K562 (cell line): ENCODE data around the gene DUOX2. TPM values are rescaled to one million over a fixed set of nuclear protein-coding genes. Genes with fewer than 3 reads are reported as not detected.

Experiments
- ATAC-seq: fragments of 200-7000 bp; cut with Tn5 transposase; 3 replicates; pipeline ENCODE4 v1.9.1; 2020; ENCODE audit warnings: moderate library complexity
- BruUV-seq: library from RNA; stranded (reverse); fragments of 400-500 nt; replicated peaks from 2 replicates; lab custom pipeline; 2021; lab: Mats Ljungman, UMichigan
- CTCF ChIA-PET: fragments of 300-600 bp; formaldehyde crosslinking; extraction: SDS; loops from one replicate; lab custom pipeline; 2021; ENCODE audit warnings: low intra/inter-chr PET ratio; lab: Yijun Ruan, JAX
- POLR2A ChIA-PET: fragments of 300-600, 350-650 bp; sonication (Branson Sonifier 250); formaldehyde crosslinking; extraction: SDS; loops from one replicate; lab custom pipeline; 2021; ENCODE audit warnings: antibody characterized with exemption, inconsistent platforms; lab: Yijun Ruan, JAX
- DNase-seq, 4 experiments: peaks; one replicate each; pipeline versions ENCODE4 v3.0.0 to v3.0.0-alpha.2; 2011 to 2018; ENCODE audit warnings: low spot score in 3 of 4, mixed read lengths in 3 of 4; ENCODE audit errors: extremely low read depth in 1 of 4
- FAIRE-seq: peaks from 2 replicates; lab custom pipeline; 2011; peaks lifted over from hg19 to GRCh38; lab: Jason Lieb, UNC
- H2AFZ ChIP-seq: 2 replicates; pipeline ENCODE4 v1.6.0; 2011; ENCODE audit warnings: low read depth, low read length, control low read depth, inconsistent platforms
- H3K27ac ChIP-seq: fragments of 200-600 bp; 3 replicates; pipeline ENCODE4 v1.8.0; 2011; ENCODE audit warnings: low read depth, mild to moderate bottlenecking, control low read depth, inconsistent platforms, low read length, moderate library complexity, mixed read lengths; ENCODE audit errors: extremely low read depth
- H3K27me3 ChIP-seq, 2 experiments: fragments of 300-600 bp in 1 of 2; 2 replicates in 1 of 2; 3 replicates in 1 of 2; pipeline versions ENCODE4 v1.6.0 to v1.8.0; 2011; ENCODE audit warnings: inconsistent platforms in 2 of 2, low read length in 2 of 2, mild to moderate bottlenecking in 1 of 2, mixed read lengths in 1 of 2, moderate library complexity in 1 of 2; ENCODE audit not compliant: control insufficient read depth in 2 of 2, insufficient read depth in 2 of 2
- H3K36me3 ChIP-seq: fragments of 300-600 bp; 3 replicates; pipeline ENCODE4 v1.8.0; 2011; ENCODE audit warnings: mild to moderate bottlenecking, low read length, inconsistent platforms; ENCODE audit not compliant: control insufficient read depth, insufficient read depth
- H3K4me1 ChIP-seq, 2 experiments: fragments of 200-600 bp in 1 of 2; replicated peaks in 1 of 2; 2 replicates in 1 of 2; 3 replicates in 1 of 2; pipeline versions ENCODE4 v1.5.1 to v1.8.0; 2011; ENCODE audit warnings: inconsistent platforms in 2 of 2, low read length in 2 of 2, mild to moderate bottlenecking in 1 of 2, mixed read lengths in 1 of 2, moderate library complexity in 1 of 2; ENCODE audit not compliant: control insufficient read depth in 2 of 2, insufficient read depth in 2 of 2
- H3K4me2 ChIP-seq: 2 replicates; pipeline ENCODE4 v1.6.1; 2011; ENCODE audit warnings: low read length, control low read depth, inconsistent platforms, mixed read lengths; ENCODE audit not compliant: insufficient read depth
- H3K4me3 ChIP-seq: fragments of 200-600 bp; sonication (generic), shearing (Covaris generic); 2 replicates; pipeline ENCODE4 v1.5.1; 2016; ENCODE audit warnings: control low read depth, inconsistent platforms
- H3K79me2 ChIP-seq: fragments of 200-600 bp; 3 replicates; pipeline ENCODE4 v1.8.0; 2011; ENCODE audit warnings: low read length, inconsistent platforms; ENCODE audit not compliant: control insufficient read depth, insufficient read depth
- H3K9ac ChIP-seq, 2 experiments: 2 replicates each; pipeline versions ENCODE4 v1.6.0 to v1.6.1; 2011; ENCODE audit warnings: low read depth in 2 of 2, low read length in 2 of 2, control low read depth in 1 of 2, inconsistent platforms in 1 of 2, mild to moderate bottlenecking in 1 of 2, mixed read lengths in 1 of 2; ENCODE audit not compliant: insufficient read depth in 1 of 2
- H3K9me1 ChIP-seq: one replicate; pipeline ENCODE4 v1.6.0; 2011; ENCODE audit warnings: inconsistent platforms, mild to moderate bottlenecking, low read length, moderate library complexity; ENCODE audit not compliant: control insufficient read depth, insufficient read depth
- H3K9me3 ChIP-seq: replicated peaks from 2 replicates; pipeline ENCODE4 v1.5.1; 2011; ENCODE audit warnings: low read depth, low read length, inconsistent platforms; ENCODE audit not compliant: control insufficient read depth, insufficient read depth
- H4K20me1 ChIP-seq: replicated peaks from 2 replicates; pipeline ENCODE4 v1.6.1; 2011; ENCODE audit warnings: low read length, inconsistent platforms, mixed read lengths; ENCODE audit not compliant: control insufficient read depth, insufficient read depth
- ARID1B ChIP-seq: fragments of 450-650 bp; IDR thresholded peaks from 2 replicates; pipeline ENCODE4 v1.6.1; 2016; ENCODE audit warnings: antibody characterized with exemption, mild to moderate bottlenecking, inconsistent platforms
- ATF3 ChIP-seq, 2 experiments: fragments of 450-650 bp in 1 of 2; sonication (generic) in 1 of 2; formaldehyde crosslinking in 1 of 2; IDR thresholded peaks in 1 of 2; conservative IDR thresholded peaks in 1 of 2; 2 replicates each; pipeline versions ENCODE4 v1.6.1 to v1.8.1; 2016 to 2023; ENCODE audit warnings: mild to moderate bottlenecking in 2 of 2, moderate library complexity in 2 of 2, inconsistent platforms in 1 of 2, missing genetic modification reagents in 1 of 2
- CTBP1 ChIP-seq: fragments of 450-650 bp; IDR thresholded peaks from 2 replicates; pipeline ENCODE4 v1.6.1; 2016; ENCODE audit warnings: borderline replicate concordance
- DNMT1 ChIP-seq: fragments of 450-650 bp; IDR thresholded peaks from 2 replicates; pipeline ENCODE4 v1.6.1; 2016; ENCODE audit warnings: antibody characterized with exemption, mild to moderate bottlenecking
- E2F3 ChIP-seq: fragments of 250-450 bp; sonication (Bioruptor Pico); IDR thresholded peaks from 2 replicates; pipeline ENCODE4 v1.4.0; 2020; ENCODE audit warnings: mild to moderate bottlenecking
- ELF4 ChIP-seq: fragments of 450-650 bp; formaldehyde crosslinking; IDR thresholded peaks from 2 replicates; pipeline ENCODE4 v1.4.0; 2022; ENCODE audit warnings: missing genetic modification characterization
- FOSL1 ChIP-seq: fragments of 200-800 bp; sonication (Bioruptor generic); conservative IDR thresholded peaks from 2 replicates; pipeline ENCODE4 v1.6.1; 2016; ENCODE audit warnings: missing genetic modification characterization, missing compliant biosample characterization
- HDAC1 ChIP-seq, 2 experiments: fragments of 450-650 bp; IDR thresholded peaks; 2 replicates each; pipeline ENCODE4 v1.6.1; 2016 to 2017; ENCODE audit warnings: inconsistent platforms in 1 of 2, mild to moderate bottlenecking in 1 of 2, moderate library complexity in 1 of 2
- JUN ChIP-seq, 2 experiments: sonication (generic) in 1 of 2; formaldehyde crosslinking in 1 of 2; IDR thresholded peaks; 2 replicates each; pipeline versions ENCODE4 v1.6.1 to v1.8.0; 2012 to 2022; ENCODE audit warnings: borderline replicate concordance in 2 of 2, mild to moderate bottlenecking in 2 of 2, improper control_type of control experiment in 1 of 2, low read depth in 1 of 2, low read length in 1 of 2, missing genetic modification reagents in 1 of 2
- JUND ChIP-seq, 2 experiments: IDR thresholded peaks; 2 replicates in 1 of 2; 3 replicates in 1 of 2; pipeline ENCODE4 v1.6.1; 2011; ENCODE audit warnings: borderline replicate concordance in 2 of 2, low read depth in 2 of 2, low read length in 2 of 2, improper control_type of control experiment in 1 of 2, missing biosample characterization in 1 of 2, missing genetic modification characterization in 1 of 2, missing genetic modification reagents in 1 of 2
- SMARCA4 ChIP-seq: fragments of 450-650 bp; IDR thresholded peaks from 2 replicates; pipeline ENCODE4 v1.6.1; 2016
- SRSF9 ChIP-seq: fragments of 200-400 bp; formaldehyde crosslinking; IDR thresholded peaks from 2 replicates; pipeline ENCODE4 v1.6.1; 2017; ENCODE audit warnings: low read depth, low read length, borderline replicate concordance
- ZNF740 ChIP-seq, 3 experiments: fragments of 200-800 bp in 1 of 3; sonication (Bioruptor generic) in 1 of 3; sonication (generic) in 1 of 3; formaldehyde crosslinking in 1 of 3; IDR thresholded peaks; 2 replicates each; pipeline versions ENCODE4 v1.6.1 to v1.8.0; 2016 to 2022; ENCODE audit warnings: mild to moderate bottlenecking in 2 of 3, missing compliant biosample characterization in 2 of 3, missing genetic modification characterization in 2 of 3, missing genetic modification reagents in 1 of 3
- WGBS: fragments of 100-300 bp; shearing (Covaris generic); methylation state at CpG from one replicate; pipeline ENCODE4 v1.1.6; 2016; ENCODE audit warnings: low coverage, mixed read lengths; ENCODE audit not compliant: insufficient coverage; ENCODE audit errors: missing lambda C conversion rate; 5-methylcytosine and 5-hydroxymethylcytosine counted together
- in situ Hi-C: fragments of 300-500 bp; cut with MboI; formaldehyde crosslinking; loops from 4 replicates; pipeline ENCODE4 v1.15.0; 2018; ENCODE audit warnings: inconsistent platforms, mixed read lengths
- intact Hi-C: fragments of 100-400 bp; cut with micrococcal nuclease; formaldehyde crosslinking; loops from 2 replicates; pipeline ENCODE4 v1.14.2; 2022
- polyA plus RNA-seq, 8 experiments: library from polyadenylated mRNA; depleted of rRNA in 4 of 8; stranded (reverse) in 5 of 8; unstranded in 3 of 8; fragments of >200 nt; fragmentation: Nextera tagmentation in 2 of 8; fragmentation: Illumina TruSeq in 1 of 8; extraction: Ambion mirVana in 2 of 8; extraction: Trizol in 1 of 8; gene quantifications; 2 replicates each; pipeline versions ENCODE4 v1.2.1 to v1.2.3, GENCODE V29; 2011 to 2014; ENCODE audit warnings: inconsistent platforms in 1 of 8, missing spikeins in 1 of 8
- total RNA-seq, 7 experiments: library from RNA; depleted of rRNA in 6 of 7; stranded (reverse); fragments of >200 nt in 6 of 7; fragmentation: Illumina TruSeq in 2 of 7; extraction: Trizol in 2 of 7; gene quantifications; 2 replicates each; pipeline versions ENCODE4 v1.2.1 to v1.2.3, GENCODE V29; 2011 to 2021; ENCODE audit warnings: low replicate concordance in 1 of 7

The DUOX2 gene
- total and polyA plus RNA-seq, 9 of the 15 experiments (the other 6 are each of a cell fraction or from before 2014, with no cell fraction given): 0.01 to 0.03 (median 0.02) TPM; not detected in 6

GRCh38 chr15:45156744-45157455, 42.9 kb upstream of the DUOX2 start:
- Histone ChIP-seq H3K4me1 (peaks cover 9 to 12% of the 10 kb centered on the region in 2 experiments; a peak in 3 of 5 replicates), H3K9me1 (no peaks in the 10 kb centered on the region), H3K4me3 (no peak overlapping the region), H3K9me3 (no peaks in the 10 kb centered on the region), H3K27ac (no peak overlapping the region; the same call in 2 of the 3 replicates), H3K27me3 (no peaks in the 10 kb centered on the region), H3K4me2 (peak overlapping the region; percentile 60), H3K9ac (no peak overlapping the region), H3K79me2 (no peaks in the 10 kb centered on the region), H4K20me1 (no peaks in the 10 kb centered on the region), H2AFZ (peak overlapping the region; percentile 8; the same call in 1 of the 2 replicates), H3K36me3 (no peaks in the 10 kb centered on the region)
- ChIA-PET CTCF (no interaction called here), POLR2A (interaction anchor here (0.6 to 1.3 kb wide), 4 partner anchors 12 to 136 kb away, joined by 3 to 4 read pairs (median 3); no protein-coding TSS in a partner anchor)
- TF ChIP-seq JUND (IDR thresholded peaks at IDR 0.05; ENCODE audit: borderline replicate concordance, low read depth, low read length): peak; percentile 36; the same call in 1 of the 2 replicates
- TF ChIP-seq JUND (tag; IDR thresholded peaks at IDR 0.05; ENCODE audit: borderline replicate concordance, low read depth, low read length): no peak; the same call in 2 of the 3 replicates
- TF ChIP-seq E2F3 (CRISPR knock-in tag): no peak
- TF ChIP-seq DNMT1: no peak
- TF ChIP-seq SMARCA4: 0 out of 2 replicates have a peak, but pooled peaks have one; percentile 32
- peak; percentile 27; the same call in 1 of the 2 replicates for TF ChIP-seq JUN (IDR thresholded peaks at IDR 0.05; ENCODE audit: borderline replicate concordance, low read depth, low read length)
- no peak for TF ChIP-seq JUN (CRISPR knock-in tag; IDR thresholded peaks at IDR 0.05; ENCODE audit: borderline replicate concordance)
- TF ChIP-seq ZNF740 (CRISPR knock-in tag; IDR thresholded peaks at IDR 0.05): no peak
- TF ChIP-seq ZNF740 (tag; IDR thresholded peaks at IDR 0.05): no peak
- TF ChIP-seq ARID1B: peak; percentile 55
- TF ChIP-seq FOSL1 (tag): peak; percentile 73
- 0 out of 2 replicates have a peak, but pooled peaks have one; percentile 51 for TF ChIP-seq CTBP1
- no peak for TF ChIP-seq SRSF9
- peak; percentile 63 for TF ChIP-seq ATF3 (IDR thresholded peaks at IDR 0.05)
- TF ChIP-seq ATF3 (CRISPR knock-in tag; conservative IDR thresholded peaks at IDR 0.05): no peak
- 0 out of 4 replicates have a peak, but pooled peaks of 1 of the 2 experiments have one; percentile 14 for TF ChIP-seq HDAC1 (IDR thresholded peaks at IDR 0.05)
- TF ChIP-seq ELF4 (CRISPR knock-in tag): no peak
- FAIRE-seq (peak; percentile 77), ATAC-seq (no peak), DNase-seq (peak in 2 of 4 experiments; percentile 37 to 45)
- intact Hi-C loops: no loop called here
- no TSS peak for BruUV-seq
- in situ Hi-C loops: no loop called here
- 13% methylated on average over 7 of the region's 7 CpGs for WGBS
